GM18951 (cell line): ENCODE results near the gene EPB41L3.
"Not testable (repeated sequence)": the region's sequence is repeated elsewhere in the genome, so short reads cannot be mapped to it uniquely, and the experiment has no call there.

Source experiments
- POLR2A ChIP-seq: IDR thresholded peaks from 4 replicates; pipeline ENCODE4 v1.6.1; 2011; ENCODE audit warnings: mild to moderate bottlenecking; ENCODE audit not compliant: insufficient read length, insufficient read depth; ENCODE audit errors: extremely low read depth
- in situ Hi-C: fragments of 300-500 bp; cut with MboI; formaldehyde crosslinking; loops from one replicate; pipeline ENCODE4 v1.12.0; 2022; ENCODE audit warnings: low sequenced_read_pairs, mixed read lengths, inconsistent platforms; ENCODE audit not compliant: unreplicated experiment

EPB41L3 gene

DNA sequence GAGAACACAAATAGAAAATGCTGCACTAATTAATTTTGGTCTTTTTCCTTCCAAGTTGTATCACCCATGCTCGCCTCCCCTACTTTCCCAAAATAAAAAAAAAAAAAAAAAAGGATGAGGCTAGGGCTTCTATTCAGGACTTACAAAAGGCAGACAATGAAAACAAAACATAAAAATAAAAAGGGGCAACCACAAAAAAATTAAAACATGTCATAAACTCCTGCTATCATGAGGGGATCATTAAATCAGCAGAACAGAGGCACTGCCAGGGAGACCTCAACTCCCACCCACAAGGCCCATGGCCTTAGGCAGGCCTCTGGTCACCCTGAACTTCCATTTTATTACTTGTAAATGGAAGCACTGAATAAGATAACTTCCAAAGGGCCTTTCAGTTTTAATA lies 23.3 kb downstream of the EPB41L3 start:
- no peak for TF ChIP-seq POLR2A
- in situ Hi-C loops, result no loop called here

DNA sequence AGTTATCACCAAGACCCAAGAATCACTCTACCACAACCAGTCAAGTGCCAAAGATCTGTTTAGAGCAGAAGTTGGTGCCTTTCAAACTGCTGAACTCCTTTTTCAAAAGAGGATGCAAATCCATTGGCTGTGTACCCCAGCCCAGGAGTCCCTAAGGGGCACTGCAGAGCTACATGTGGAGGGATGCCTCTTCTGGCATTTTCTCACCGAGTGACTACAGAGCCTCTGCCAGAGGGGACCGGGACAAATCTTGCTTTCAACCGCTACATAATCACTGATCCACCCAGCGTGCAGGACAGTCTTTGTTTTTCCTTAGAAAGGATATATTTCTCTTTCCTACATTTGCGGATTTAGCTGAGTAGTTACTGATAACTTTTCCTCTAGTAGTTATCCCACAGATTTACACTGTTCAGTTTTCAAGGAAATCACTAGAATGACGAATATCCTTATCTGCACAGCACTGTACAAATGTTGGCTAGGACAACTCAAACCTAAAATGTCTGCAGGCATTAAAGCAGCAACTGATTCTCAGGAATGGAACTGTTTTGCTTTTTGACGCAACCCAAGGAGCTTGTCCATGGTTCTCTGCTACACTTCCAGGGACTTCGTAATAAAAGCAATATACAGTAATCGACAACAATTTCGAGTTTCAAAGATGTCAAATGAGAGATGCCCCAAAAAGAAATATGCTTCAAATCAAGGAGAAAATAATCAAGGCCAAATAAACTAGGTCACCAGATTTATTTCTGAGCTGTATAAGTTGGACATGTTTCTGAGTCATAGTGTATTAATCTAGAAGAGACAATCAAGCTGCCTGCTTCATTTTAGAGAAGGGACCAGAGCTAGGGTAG lies 24.1 kb downstream of the EPB41L3 start:
- in situ Hi-C loops, result no loop called here
- no peak for TF ChIP-seq POLR2A

DNA sequence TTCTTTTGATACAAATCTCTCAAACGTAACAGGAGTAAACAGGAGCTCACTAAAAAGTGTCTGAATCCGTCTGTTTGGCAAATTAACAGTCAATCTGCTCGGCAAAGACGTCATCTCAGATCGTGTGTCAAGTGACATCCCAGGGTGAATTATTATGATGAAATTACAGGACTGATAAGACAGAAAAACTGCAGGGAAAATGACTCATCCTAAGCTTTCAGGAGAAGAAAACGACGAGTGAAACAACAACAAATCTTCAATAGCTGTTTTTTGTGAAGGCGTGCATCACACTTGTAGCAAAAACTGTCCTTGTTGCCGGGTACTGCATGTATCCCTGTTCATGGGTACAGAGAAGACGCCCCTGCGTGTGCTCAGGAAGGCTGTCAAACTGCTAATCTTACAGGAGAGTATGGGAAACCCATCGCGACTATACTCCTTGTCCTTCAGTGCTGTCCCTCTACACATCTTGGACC lies 24.9 kb downstream of the EPB41L3 start:
- TF ChIP-seq POLR2A, result no peak
- in situ Hi-C loops, result no loop called here

DNA sequence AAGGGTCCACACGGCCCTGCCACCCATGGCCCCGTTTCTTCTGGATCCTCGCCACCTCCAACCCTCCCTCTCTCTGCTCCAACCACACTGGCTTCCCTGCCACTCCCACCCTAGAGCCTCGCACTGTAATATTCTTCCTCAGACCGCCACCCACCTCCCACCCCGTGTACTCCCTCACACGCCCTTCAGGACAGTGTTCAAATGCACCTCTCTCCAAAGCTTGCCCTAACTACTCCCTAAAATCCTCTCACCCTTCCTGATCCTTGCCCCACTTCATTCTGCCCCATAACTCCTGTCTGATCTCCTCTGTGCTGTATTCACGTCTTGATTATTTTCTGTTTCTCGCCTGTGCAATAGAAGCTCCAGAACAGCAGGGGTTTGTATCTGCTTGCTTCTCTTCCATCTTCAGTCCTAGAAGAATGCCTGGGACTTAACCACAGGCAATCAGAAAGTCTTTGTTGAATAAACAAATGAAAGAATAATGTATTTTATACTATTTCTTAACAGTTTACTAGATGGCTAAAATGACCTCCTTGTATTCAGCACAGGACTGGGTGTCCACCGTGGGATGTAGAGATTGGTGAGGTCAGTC lies 25.5 kb downstream of the EPB41L3 start:
- no peak for TF ChIP-seq POLR2A
- in situ Hi-C loops, result no loop called here

DNA sequence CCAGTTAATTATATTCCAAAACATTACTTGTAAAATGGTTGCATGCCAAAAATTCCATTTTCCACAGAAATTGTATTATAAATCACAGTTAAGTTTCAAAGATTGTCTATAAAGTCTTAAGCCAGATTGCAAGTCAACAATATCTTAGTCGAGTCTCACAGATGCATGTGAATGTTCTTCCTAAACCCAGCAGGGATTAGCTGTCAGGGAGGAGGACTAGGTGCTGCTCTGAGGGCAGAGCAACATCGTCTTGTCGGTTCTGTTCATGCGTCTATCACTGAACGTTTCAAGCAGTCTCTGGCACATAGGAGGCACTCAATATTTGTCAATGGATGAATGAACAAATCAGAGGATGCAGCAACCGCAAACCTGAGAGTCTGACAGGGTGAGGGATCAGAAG lies 27.0 kb downstream of the EPB41L3 start:
- in situ Hi-C loops, result no loop called here
- no peak for TF ChIP-seq POLR2A

DNA sequence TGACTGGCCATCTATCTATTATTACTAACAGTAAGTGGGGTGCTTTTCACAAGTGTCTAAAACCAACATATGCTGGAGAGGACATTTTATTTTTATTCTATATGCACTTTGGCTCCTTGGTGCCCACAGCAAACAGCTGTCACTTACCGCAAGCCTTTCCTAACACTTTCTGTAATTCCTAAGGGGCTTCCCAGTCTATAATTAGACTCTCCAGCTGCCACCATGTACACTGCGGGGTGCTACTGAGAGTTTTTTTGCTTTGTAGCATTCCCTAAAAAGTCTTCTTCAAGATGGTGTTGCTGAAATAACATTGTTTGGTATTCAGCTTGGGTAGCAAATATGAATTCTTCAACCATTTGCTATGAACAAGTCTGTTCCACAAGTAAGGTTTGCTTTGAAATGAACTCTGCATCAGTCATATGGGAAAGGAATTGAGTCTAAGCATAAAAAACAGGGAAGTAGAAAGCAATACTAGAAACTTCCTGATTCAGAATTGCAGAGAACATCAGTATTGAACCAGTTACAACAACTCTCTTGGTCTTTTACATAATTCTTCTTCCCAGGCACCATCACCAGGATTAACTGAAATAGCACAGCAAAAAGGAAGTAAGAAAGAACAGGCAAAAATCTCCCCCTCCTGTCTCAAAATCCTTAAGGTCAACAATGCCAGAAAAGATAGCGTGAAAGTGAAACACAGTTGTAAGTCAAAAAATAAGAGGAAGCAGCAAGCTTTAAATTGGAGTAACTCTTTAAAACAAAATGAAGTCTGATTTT lies 28.6 kb downstream of the EPB41L3 start:
- in situ Hi-C loops, result no loop called here
- no peak for TF ChIP-seq POLR2A

GRCh38 chr18:5513947-5514346 lies 29.9 kb downstream of the EPB41L3 start:
- TF ChIP-seq POLR2A, result no peak
- in situ Hi-C loops, result no loop called here

DNA sequence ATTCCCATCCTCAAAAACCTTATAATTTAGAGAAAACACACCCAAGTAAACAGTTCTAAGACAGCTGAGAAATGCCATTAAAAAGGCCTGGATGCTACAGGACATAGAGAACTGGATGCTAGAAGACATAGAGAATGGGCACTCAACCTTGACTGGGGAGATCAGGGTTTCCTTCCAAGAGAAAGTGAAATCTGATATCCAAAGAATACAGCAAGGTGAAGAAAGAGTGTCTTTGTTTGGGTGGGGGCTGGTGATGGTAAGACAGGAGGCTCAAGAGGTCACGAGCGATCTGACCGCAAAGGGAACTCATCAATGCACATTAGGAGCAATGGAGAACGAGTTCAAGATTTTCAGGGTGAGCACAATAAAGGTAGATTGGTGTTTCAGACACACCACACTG lies 31.6 kb downstream of the EPB41L3 start:
- no peak for TF ChIP-seq POLR2A
- in situ Hi-C loops, result no loop called here

- in situ Hi-C loops, result not testable (repeated sequence)
Measured at GRCh38 chr18:5511541-5511940, 32.3 kb downstream of the EPB41L3 start.

- in situ Hi-C loops, result no loop called here
- no peak for TF ChIP-seq POLR2A
Measured at GRCh38 chr18:5510135-5510846, 33.5 kb downstream of the EPB41L3 start.

GRCh38 chr18:5508821-5509220 lies 35.0 kb downstream of the EPB41L3 start:
- in situ Hi-C loops, result no loop called here
- TF ChIP-seq POLR2A, result no peak

DNA sequence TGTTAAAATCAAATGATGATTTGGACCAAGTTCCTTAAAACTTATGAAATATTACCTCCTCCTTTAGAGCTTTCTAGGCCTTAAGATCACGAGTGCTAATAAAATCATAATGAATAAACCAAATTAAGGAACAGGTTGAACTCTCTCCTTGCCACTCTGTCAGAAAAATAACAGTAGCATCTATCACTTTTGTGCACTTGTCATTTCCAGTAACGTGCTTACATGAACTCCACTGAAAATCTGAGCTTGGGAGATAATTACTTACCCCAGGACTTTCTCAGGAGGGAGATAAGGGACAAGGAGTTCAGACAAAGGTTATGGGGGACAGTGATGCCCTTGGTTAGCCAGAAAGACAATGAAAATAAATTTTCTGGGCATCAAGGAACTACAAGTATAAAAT lies 36.0 kb downstream of the EPB41L3 start:
- no peak for TF ChIP-seq POLR2A
- in situ Hi-C loops, result no loop called here

DNA sequence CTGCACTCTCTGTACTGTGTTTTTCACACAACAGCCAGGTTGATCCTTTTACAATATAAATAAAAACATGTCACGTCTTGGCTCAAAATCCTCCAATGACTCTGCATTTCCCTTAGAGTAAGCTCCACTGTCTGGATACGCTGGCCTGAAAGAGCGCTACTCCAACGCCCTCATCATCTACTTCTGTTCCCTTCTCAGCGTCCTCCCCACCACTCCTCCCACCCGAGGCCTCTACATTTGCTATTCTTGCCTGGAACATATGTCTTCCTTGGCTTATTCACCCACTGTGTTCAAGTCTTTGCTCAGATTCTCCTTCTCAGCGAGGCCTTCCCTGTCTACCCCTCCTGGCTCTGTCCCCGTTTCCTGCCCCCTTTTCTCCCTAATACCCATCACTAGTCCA lies 37.6 kb downstream of the EPB41L3 start:
- TF ChIP-seq POLR2A, result no peak
- in situ Hi-C loops, result no loop called here
